ENCODE results near the gene ZNF536.

ZNF536 gene

DNA sequence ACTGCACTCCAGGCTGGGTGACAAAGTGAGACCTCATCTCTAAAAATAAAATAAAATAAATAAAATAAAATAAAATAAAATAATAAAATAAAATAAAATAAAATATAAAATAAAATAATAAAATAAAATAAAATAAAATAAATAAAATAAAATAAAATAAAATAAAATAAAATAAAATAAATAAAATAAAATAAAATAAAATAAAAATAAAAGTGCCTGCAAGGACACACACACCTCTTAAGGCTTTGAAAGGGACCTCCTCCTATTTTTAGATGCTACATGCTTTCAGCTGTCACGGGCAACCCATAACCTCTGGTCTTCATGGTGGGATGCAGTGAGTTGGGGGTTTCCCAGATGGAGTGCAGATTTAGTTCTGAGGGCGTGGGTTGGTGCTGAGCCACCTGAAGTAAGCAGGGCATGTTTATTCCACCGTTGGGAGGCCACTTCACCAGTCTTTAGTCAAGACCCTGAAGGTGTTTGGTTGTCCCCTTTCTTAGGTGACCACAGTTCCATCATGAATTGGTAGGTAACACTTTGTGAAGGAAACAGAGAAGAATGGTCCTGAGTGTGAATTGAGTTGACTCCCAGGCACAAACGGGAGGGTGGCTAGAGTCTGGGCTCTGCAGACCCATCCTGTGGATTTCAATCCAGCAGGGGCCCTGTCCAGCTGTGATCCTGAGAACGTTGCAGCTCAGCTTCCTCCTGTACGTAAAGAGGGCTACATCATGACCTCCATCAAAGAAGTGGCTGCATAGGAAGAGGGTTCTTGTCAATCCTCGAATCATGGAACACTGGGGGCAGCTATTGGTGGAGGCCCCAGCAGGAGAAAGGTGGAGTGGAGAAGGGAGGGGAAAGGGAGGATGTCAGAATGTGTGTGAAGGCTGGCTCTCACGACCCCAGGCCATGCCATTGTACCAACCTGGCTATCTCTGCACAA is 234.2 kb downstream of the ZNF536 start:
- no peak for DNase-seq (ENCODE audit: low read depth)
